Lower leg skin (tissue), 4 donors: ENCODE data around the gene HOXA7. TPM values are rescaled to one million over a fixed set of nuclear protein-coding genes. Genes with fewer than 3 reads are reported as not detected.

Source experiments
- DNase-seq, 2 donors: peaks; one replicate each; pipeline ENCODE4 v3.0.0-alpha.2; 2019; ENCODE audit warnings: low spot score in 2 of 2
- H3K4me3 ChIP-seq: fragments of 200-600 bp; sonication (generic); 2 replicates; pipeline ENCODE4 v1.5.1; 2017; ENCODE audit warnings: mild to moderate bottlenecking, low read depth; ENCODE audit not compliant: poor library complexity, severe bottlenecking
- POLR2A ChIP-seq, 2 donors: fragments of 450-650 bp; IDR thresholded peaks; one replicate each; pipeline ENCODE4 v1.6.1; 2016 to 2017; ENCODE audit warnings: antibody characterized with exemption in 2 of 2, mild to moderate bottlenecking in 1 of 2, moderate library complexity in 1 of 2
- WGBS, 2 donors: methylation state at CpG; one replicate each; pipeline ENCODE4 v1.1.5; 2018; 5-methylcytosine and 5-hydroxymethylcytosine counted together
- intact Hi-C: fragments of 100-400 bp; cut with DNase I; formaldehyde crosslinking; loops from one replicate; pipeline ENCODE4 v1.15.0; 2023; ENCODE audit warnings: low total_unique reads
- total RNA-seq, 4 donors: library from RNA; depleted of rRNA; stranded (reverse); fragments of >200 nt; gene quantifications; one replicate each; pipeline ENCODE4 v1.1.0, GENCODE V29; 2016
- TF ChIP-seq, protein P1 (sequence below), 3 donors: fragments of 450-650 bp; IDR thresholded peaks; one replicate each; pipeline ENCODE4 v1.5.1; 2016; ENCODE audit warnings: antibody characterized with exemption in 3 of 3, mild to moderate bottlenecking in 3 of 3, moderate library complexity in 2 of 3

The HOXA7 gene
- total RNA-seq, 4 donors from 2014 or later, result 10.0 to 26.1 (median 18.1) TPM

DNA sequence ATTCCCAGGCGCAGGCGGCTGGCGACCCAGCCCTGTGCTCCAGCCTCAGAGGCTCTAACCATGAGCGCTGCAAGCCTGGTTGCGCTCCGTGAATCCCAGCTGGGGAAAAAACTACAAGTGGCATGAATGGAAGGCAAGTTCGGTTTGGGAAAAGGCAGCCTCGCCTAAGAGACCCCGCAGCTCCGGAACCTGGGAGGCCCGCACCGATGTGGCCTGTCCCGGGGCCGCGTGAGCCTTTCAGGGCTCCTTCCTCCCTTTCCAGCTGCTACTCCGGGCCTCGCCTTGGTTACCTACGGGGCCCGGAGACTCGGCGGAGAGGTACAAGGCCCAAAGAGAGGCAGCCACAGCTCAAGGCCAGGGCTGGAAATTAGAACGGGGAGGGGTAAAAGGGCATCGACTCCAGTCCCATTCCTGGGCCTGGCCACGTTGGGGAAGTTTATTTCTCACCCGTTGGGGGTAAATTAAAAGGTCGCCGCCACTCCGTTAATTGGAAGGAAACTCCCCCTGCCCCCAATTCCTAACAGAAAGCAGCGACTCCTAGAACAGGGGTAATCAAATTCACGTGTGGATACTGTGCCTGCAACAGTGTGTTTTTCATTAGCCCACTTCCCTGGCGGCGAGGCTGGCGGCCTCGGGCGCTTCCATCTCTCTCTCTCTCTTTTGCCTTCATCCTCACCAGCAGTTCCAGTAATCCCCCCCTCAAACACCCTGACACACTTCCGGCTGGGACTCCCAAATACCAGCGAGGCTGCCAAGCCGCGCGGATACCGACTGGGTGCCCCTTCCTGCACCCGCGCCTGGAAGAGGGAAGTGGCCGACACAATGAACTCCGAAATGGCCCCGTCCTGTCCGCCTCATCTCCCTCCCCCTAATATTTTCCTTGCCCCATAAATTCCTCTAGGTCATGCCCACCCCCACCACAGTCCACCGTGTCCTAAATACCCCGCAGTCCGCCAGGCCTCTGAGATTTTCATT is 10.3 kb upstream of the HOXA7 start:
- DNase-seq, result no peak
- 17 to 21% methylated on average over 47 of the region's 50 CpGs for WGBS, 2 donors
- TF ChIP-seq, protein P1, sequence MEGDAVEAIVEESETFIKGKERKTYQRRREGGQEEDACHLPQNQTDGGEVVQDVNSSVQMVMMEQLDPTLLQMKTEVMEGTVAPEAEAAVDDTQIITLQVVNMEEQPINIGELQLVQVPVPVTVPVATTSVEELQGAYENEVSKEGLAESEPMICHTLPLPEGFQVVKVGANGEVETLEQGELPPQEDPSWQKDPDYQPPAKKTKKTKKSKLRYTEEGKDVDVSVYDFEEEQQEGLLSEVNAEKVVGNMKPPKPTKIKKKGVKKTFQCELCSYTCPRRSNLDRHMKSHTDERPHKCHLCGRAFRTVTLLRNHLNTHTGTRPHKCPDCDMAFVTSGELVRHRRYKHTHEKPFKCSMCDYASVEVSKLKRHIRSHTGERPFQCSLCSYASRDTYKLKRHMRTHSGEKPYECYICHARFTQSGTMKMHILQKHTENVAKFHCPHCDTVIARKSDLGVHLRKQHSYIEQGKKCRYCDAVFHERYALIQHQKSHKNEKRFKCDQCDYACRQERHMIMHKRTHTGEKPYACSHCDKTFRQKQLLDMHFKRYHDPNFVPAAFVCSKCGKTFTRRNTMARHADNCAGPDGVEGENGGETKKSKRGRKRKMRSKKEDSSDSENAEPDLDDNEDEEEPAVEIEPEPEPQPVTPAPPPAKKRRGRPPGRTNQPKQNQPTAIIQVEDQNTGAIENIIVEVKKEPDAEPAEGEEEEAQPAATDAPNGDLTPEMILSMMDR (IDR thresholded peaks at IDR 0.05), result no peak
- no peak for TF ChIP-seq POLR2A (IDR thresholded peaks at IDR 0.05)

DNA sequence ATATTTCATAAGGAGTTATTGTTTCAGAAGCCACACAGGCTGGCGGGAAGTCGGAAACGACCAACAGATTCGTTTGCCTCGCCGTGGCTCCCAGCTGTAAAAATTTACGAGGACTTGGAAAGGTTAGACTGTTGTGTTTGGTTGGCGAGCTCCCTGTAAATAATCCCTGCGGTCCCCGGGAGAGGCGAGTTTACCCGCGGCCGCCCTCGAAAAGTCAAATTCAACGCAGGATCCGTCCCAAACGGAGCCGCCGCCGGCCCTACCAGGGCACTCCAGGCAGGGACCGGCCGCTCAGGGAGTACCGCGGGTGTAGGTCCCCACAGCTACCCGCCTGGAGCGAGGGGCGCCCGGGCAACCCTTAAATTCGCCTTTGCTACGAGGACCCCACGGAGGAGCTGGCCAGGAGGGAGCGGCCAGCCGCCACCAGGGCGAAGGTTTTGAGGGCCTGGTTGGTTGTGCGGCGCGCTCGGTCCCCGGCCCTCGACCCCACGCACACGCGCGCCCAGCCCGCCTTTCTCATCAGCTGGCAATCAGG is 9.6 kb upstream of the HOXA7 start:
- WGBS, 2 donors, result 13 to 19% methylated on average over 20 to 34 of the region's 46 CpGs
- no peak for TF ChIP-seq POLR2A (IDR thresholded peaks at IDR 0.05)
- TF ChIP-seq, protein P1 (IDR thresholded peaks at IDR 0.05), result no peak
- peak overlapping the region; percentile 28 for H3K4me3 ChIP-seq
- intact Hi-C loops, result loop anchor here (5.0 to 10.0 kb wide), 2 partner anchors 961 to 1309 kb away; partner anchors contain the start of genes CBX3 and HNRNPA2B1
- DNase-seq, result no peak

More for the DNA sequence above, 10.3 kb upstream of the HOXA7 start:
- peak overlapping the region; percentile 28 for H3K4me3 ChIP-seq
- intact Hi-C loops, result loop anchor here (5.0 to 10.0 kb wide), 2 partner anchors 962 to 1310 kb away; partner anchors contain the start of genes CBX3 and HNRNPA2B1

DNA sequence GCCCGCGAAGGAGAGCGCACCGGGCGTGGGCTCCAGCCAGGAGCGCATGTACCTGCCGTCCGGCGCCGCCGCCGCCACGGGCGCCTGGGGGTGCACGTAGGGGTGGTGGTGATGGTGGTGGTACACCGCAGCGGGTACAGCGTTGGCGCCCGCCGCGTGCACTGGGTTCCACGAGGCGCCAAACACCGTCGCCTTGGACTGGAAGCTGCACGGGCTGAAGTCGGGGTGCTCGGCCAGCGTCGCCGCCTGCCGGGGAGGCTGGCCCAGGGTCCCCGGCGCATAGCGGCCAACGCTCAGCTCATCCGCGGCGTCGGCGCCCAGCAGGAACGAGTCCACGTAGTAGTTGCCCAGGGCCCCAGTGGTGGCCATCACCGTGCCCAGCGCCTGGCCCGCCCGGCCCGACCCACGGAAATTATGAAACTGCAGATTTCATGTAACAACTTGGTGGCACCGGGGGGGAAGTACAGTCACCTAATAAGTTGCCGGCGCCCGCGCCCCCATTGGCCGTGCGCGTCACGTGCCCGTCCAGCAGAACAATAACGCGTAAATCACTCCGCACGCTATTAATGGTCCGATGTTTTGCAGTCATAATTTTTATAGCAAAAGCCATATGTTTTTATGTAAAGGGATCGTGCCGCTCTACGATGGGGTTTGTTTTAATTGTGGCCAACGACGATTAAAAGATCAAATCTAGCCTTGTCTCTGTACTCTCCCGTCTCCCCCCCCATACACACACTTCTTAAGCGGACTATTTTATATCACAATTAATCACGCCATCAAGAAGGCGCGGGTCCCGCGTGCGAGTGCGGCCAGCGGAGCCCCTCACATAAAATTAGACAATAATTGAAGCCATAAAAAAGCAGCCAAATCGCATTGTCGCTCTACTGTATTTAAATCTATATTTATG is 8.9 kb upstream of the HOXA7 start, which contains the start of gene HOXA9:
Gene HOXA9 (minus strand): TSS at position 449 of the 907 bp plus-strand sequence. CDS start 80 bp downstream, at position 369.
- peak; percentile 94 to 98 for DNase-seq
- TF ChIP-seq POLR2A (IDR thresholded peaks at IDR 0.05), result no peak
- TF ChIP-seq, protein P1 (IDR thresholded peaks at IDR 0.05), result no peak
- 1% methylated on average over 60 to 61 of the region's 82 CpGs for WGBS, 2 donors
- intact Hi-C loops, result loop anchor here (5.0 to 10.0 kb wide), 2 partner anchors 961 to 1308 kb away; partner anchors contain the start of genes CBX3 and HNRNPA2B1
- H3K4me3 ChIP-seq, result peak within 1 kb of the TSS; percentile 54

DNA sequence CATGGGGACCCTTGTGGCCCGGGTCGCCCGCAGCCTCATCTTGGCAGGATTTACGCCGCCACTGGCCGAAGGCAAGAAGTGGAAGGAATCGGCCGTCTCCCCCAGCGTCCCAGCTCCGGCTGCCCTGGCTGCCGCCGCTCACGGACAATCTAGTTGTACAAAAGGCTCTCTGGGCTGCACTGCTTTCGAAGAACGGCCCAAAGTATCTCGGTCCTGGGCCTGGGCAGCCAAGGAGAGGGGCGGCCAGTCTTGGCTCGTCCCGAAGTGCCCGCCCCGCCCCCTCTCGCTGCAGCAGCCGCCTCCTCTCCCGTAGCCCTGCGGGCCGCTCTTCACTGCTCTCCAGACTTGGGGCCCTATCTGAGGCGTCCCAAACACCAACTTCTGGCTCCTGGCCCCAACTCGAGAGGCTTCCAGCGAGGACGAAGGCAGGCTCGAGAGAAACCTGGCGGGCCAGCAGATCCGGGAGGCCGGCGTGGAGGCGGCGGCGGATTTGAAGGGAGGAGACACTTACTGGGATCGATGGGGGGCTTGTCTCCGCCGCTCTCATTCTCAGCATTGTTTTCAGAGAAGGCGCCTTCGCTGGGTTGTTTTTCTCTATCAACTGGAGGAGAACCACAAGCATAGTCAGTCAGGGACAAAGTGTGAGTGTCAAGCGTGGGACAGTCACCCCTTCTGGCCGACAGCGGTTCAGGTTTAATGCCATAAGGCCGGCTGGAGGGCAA is 8.1 kb upstream of the HOXA7 start:
- peak overlapping the region; percentile 54 for H3K4me3 ChIP-seq
- intact Hi-C loops, result loop anchor here (5.0 to 10.0 kb wide), 3 partner anchors 797 to 1307 kb away; partner anchors contain the start of genes CBX3 and HNRNPA2B1
- DNase-seq, result no peak
- 1% methylated on average over 46 to 47 of the region's 47 CpGs for WGBS, 2 donors
- TF ChIP-seq POLR2A (IDR thresholded peaks at IDR 0.05), result no peak
- TF ChIP-seq, protein P1 (IDR thresholded peaks at IDR 0.05), result no peak
